HG02588 (cell line): ENCODE measurements around the gene DHRS3.
"Not testable (repeated sequence)": the region's sequence is repeated elsewhere in the genome, so short reads cannot be mapped to it uniquely, and the experiment has no call there.

Experiments
- ATAC-seq: cut with Tn5 transposase; IDR thresholded peaks from one replicate; pipeline ENCODE4 v1.9.1; 2021; ENCODE audit warnings: mild to moderate bottlenecking, moderate library complexity; ENCODE audit not compliant: unreplicated experiment

The DHRS3 gene

DNA sequence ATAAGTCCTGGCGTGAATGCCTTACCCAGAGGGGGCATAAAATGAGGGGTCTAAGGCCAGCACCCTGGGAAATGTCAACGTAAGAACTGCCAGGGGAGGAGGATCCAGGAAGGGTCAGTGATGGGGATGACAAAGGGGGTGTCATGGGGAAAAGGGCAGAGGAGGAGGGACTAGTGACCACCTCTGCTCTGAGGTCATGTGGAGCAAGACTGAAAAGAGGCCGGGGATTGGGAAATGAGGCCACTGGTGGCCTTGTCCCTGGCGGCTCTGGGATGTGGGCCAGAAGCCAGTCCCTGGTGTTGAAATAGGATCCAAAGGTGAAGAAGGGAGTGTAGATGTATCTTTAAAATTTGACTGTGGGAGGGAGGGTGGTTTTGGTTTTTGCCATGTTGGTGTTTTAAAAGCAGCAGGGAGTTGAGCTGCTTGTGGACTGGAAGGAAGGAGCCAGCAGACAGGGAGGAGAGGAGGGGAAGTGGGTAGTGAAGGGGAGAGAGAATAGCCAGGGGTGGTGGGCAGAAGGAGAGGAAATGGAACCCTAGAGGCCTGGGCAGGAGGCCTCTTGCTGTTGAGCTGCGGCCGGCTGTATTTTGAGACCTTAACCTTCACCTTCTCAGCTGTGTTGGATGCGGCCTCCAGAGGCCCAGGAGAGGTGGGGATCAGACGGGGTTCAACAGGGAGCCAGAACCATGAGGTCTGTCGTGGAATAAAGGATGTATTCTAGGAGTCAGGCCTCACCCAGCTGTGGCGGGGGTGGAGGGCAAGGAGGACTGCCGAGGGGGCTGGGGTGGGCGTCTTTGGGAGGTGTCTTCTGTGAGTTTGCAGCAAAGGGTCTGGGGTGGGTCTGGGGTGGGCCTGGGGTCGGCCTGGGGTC, 92.5 kb downstream of the DHRS3 start:
- no peak for ATAC-seq

DNA sequence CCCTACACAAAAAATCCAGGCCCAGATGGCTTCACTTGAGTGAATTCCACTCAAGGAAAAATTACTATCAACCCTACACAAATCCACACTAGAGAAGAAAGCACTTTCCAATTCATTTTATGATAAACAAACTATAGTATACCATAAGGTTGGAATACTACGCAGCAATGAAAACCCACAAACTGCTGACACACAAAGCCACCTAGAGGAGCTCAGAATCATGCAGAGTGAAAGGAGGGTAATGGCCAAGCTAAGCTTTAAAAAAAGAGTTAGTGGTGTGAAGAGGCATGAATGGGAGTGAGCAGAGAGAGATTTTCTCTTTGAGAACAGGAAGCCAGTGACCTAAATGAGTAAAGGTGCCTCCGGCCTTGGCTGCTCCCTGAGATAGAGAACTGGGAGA, 93.7 kb downstream of the DHRS3 start:
- ATAC-seq = no peak

DNA sequence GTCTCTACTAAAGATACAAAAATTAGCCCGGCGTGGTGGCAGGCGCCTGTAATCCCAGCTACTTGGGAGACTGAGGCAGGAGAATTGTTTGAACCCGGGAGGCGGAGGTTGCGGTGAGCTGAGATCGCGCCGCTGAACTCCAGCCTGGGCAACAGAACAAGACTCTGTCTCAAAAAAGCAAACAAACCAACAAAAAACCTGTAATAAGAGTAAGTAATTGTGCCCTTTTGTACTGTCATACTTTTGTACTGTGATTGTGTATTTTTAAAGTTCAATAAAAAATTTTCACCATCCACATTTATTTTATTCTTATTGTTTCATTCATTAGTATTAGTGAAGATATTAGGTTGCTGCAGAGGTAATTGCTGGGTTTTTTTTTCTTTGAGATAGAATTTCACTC, 95.2 kb downstream of the DHRS3 start:
- ATAC-seq = not testable (repeated sequence)

DNA sequence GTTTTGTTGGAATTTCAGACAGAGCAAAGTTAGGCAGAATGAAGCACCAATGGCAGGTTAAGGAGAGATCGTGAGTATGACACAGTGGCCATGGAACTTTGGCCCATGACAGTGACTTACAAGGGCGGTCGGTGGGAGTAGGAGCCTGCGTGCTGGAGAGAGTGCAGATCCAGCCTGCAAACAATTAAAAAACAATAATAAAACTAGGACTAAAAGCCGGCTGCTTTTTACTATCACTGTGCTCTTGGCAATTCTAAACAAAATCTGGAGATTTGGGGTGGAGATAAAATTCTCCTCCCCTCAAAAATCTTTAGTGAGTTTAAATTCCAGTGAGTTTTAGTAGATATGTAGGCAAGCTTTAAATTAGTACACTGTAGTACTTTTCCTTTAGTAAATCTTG, 96.9 kb downstream of the DHRS3 start:
- no peak for ATAC-seq

DNA sequence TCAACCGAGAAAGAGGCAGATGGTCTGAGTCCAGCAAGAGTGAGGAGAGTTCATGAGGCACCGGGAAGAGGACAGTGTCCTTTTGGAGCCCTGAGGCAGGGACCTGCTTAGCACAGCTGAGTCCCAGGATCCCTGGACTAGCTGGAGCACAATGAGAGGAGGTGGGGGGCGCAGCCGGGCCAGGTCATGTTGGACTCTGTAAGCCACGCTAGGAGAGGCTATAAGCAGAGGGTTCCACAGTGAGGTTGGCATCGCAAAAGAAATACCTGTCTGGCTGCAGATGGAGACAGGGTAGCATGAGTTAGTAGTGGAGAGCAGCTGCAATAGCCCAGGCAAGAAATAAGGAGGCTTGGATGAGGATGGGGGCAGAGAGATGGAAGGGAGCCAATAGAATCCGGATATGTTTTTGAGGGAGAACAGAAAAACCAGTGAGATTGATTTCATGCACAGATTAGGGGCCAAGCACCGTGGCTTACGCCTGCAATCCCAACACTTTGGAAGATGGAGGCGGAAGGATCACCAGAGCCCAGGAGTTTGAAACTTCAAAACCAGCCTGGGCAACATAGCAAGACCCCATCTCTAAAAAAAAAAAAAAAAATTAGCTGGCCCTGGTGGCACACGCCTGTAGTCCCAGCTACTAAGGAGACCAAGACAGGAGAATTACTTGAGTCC, 98.2 kb downstream of the DHRS3 start:
- no peak for ATAC-seq

DNA sequence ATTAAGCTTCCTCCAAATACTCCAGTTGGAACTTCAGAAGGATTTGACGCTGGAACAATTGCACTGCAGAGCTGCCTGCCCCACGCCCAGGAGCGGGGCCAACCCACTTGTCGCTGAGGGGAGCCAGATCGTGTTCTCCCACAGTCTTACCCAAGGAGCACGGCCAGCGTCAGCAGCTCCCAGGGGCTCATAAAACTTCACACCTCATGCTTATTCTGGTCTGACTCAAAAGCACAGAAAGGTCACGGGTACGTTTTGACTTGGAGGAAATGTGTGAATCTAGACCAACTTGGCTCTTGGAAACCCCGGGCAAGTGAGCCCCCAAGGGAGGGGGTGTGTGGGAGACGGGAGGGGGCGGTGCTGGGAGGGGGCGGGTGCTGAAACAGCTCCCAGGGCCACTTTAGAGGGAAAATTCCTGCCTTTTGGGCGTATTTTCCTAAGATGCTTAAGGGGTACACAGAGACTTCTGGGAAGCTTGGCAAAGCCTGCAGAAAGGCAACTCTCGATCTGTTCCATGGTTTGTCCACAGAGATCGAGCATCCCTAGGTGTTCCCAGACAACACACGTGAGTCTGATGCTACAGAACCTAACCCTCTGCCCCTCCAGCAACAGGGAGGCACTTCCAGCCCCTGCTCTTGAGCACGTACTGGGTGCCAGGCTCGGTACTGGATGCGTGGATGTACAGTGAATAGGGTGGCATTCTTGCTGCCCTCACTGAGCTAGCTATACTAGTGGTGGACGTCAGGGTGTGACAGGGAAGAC, 98.9 kb downstream of the DHRS3 start:
- no peak for ATAC-seq
